ENCODE data around the gene IL6R. TPM values are rescaled to one million over a fixed set of nuclear protein-coding genes. Genes with fewer than 3 reads are reported as not detected.

Gene IL6R
- total and polyA plus RNA-seq, 2 donors, result 6.5 to 8.1 TPM

- H3K36me3 ChIP-seq (ENCODE audit: insufficient read depth), result no peaks in the 10 kb centered on the region
- H3K4me1 ChIP-seq (ENCODE audit: insufficient read depth), result peaks cover 1% of the 10 kb centered on the region
- peak; percentile 59 for DNase-seq (ENCODE audit: extremely low spot score)
- 37% methylated on average over 8 of the region's 8 CpGs for WGBS
- H3K27ac ChIP-seq (ENCODE audit: low read depth), result peak overlapping the region; percentile 76
- H3K4me3 ChIP-seq (ENCODE audit: low read depth, low read length), result no peak overlapping the region
These were observed 22.3 kb downstream of the IL6R start for GRCh38 chr1:154427173-154428139.

DNA sequence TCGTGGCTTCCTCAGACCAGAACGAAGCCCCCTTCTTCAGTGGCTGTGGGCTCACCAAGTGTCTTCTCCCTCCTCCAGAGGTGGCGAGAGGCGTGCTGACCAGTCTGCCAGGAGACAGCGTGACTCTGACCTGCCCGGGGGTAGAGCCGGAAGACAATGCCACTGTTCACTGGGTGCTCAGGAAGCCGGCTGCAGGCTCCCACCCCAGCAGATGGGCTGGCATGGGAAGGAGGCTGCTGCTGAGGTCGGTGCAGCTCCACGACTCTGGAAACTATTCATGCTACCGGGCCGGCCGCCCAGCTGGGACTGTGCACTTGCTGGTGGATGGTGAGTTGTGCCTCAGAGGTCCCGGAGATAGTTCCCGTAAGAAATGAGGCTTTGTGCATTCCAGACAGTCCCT lies 24.0 kb downstream of the IL6R start:
- DNase-seq (ENCODE audit: extremely low spot score), result no peak
- no peaks in the 10 kb centered on the region for H3K36me3 ChIP-seq (ENCODE audit: insufficient read depth)
- H3K4me1 ChIP-seq (ENCODE audit: insufficient read depth), result peaks cover 1% of the 10 kb centered on the region

DNA sequence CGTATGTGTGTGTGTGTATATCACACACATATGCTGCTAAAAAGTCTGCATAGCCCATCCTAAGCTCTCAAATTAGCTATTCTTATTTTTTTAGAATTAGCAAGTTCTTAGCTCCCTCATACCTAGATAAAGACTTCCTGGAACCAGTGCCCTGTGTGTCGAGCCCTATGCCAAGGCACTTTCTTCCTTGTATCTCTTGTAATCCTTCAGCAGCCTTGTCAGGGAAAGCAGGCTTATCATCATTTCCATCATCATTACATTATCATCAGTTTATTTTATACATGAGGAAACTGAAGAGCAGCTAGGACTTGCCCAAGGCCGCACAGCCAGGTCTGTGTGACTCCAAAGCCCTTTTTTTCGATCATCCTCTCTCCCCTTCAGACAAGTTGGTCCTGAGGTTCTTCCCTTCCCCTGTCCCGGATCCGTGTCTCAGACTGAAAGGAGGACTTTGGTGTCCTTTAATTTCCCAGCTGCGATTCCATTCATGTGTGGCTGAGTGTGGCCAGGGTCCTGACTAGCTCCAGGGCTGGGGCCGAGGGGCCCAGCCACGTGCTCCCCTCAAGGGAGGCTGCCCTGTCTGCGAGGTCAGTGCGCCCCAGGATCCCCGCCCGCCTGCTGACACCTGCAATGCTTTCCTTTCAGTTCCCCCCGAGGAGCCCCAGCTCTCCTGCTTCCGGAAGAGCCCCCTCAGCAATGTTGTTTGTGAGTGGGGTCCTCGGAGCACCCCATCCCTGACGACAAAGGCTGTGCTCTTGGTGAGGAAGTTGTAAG lies 24.9 kb downstream of the IL6R start:
- no peaks in the 10 kb centered on the region for H3K36me3 ChIP-seq (ENCODE audit: insufficient read depth)
- H3K4me3 ChIP-seq (ENCODE audit: low read depth, low read length), result no peak overlapping the region
- DNase-seq (ENCODE audit: extremely low spot score), result no peak
- 87% methylated on average over 17 of the region's 17 CpGs for WGBS
- H3K4me1 ChIP-seq (ENCODE audit: insufficient read depth), result peaks cover 1% of the 10 kb centered on the region
- no peak overlapping the region for H3K27ac ChIP-seq (ENCODE audit: low read depth)

More for the DNA sequence above, 24.0 kb downstream of the IL6R start:
- Histone ChIP-seq H3K4me3 (ENCODE audit: low read depth, low read length) (no peak overlapping the region), H3K27ac (ENCODE audit: low read depth) (no peak overlapping the region)
- WGBS, result 90% methylated on average over 15 of the region's 15 CpGs

DNA sequence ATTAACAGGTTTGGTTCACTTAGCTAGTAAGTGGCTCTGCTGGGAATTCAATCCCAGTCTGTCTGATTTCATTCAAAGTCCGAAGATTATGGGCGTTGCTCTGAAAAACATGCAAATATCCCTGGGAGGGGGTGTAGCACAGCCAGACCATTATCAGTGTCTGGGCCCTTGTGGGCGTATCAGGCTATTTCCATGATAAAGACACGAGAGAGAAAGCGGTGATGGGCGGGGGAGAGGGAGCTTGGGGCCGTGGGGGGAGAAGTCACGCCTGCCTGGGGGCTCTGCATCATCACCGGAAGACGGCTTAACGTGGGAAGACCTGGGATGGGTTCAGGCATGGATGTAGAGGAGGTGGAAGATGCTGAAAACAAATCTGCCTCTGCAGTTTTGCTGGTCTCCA lies 25.8 kb downstream of the IL6R start:
- Histone ChIP-seq H3K4me1 (ENCODE audit: insufficient read depth) (peaks cover 1% of the 10 kb centered on the region), H3K36me3 (ENCODE audit: insufficient read depth) (no peaks in the 10 kb centered on the region), H3K27ac (ENCODE audit: low read depth) (no peak overlapping the region), H3K4me3 (ENCODE audit: low read depth, low read length) (no peak overlapping the region)
- WGBS, result 62% methylated on average over 11 of the region's 11 CpGs
- DNase-seq (ENCODE audit: extremely low spot score), result no peak

DNA sequence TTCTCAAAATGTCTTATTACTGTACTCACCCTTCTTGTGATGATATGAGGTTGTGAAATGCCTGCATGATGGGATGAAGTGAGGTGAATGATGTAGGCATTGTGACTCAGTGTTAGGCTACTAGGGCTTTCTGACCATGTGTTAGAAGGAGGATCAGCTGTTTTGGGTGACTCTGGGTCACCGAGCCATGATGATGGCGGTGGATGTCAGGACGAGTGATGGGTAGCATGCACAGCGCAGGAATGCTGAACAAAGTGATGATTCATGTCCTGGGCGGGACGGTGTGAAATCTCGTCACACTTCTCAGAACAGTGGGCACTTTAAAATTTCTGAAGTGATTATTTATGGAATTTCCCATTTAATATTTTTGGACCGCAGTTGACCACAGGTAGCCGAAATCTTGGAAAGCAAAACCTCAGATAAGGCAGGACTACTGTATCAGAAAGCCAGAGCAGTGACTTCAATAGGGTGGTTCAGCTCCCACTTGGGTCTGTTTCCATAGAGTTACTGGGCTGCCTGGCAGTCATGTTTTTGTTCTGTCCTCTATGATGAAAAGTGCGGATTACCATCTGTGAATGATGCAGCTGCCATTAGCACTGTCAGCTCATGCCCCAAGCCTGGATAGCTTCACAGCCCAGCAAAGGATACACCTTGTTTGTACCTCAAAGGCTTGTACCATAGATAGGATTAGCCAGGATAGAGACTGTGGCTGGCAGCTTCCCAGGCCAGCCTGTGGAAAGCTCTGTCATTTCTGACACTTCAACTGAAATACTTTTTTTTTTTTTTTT lies 26.6 kb downstream of the IL6R start:
- H3K27ac ChIP-seq (ENCODE audit: low read depth), result no peak overlapping the region
- peaks cover 1% of the 10 kb centered on the region for H3K4me1 ChIP-seq (ENCODE audit: insufficient read depth)
- H3K36me3 ChIP-seq (ENCODE audit: insufficient read depth), result no peaks in the 10 kb centered on the region
- H3K4me3 ChIP-seq (ENCODE audit: low read depth, low read length), result no peak overlapping the region
- 86% methylated on average over 10 of the region's 10 CpGs for WGBS
- DNase-seq (ENCODE audit: extremely low spot score), result no peak

DNA sequence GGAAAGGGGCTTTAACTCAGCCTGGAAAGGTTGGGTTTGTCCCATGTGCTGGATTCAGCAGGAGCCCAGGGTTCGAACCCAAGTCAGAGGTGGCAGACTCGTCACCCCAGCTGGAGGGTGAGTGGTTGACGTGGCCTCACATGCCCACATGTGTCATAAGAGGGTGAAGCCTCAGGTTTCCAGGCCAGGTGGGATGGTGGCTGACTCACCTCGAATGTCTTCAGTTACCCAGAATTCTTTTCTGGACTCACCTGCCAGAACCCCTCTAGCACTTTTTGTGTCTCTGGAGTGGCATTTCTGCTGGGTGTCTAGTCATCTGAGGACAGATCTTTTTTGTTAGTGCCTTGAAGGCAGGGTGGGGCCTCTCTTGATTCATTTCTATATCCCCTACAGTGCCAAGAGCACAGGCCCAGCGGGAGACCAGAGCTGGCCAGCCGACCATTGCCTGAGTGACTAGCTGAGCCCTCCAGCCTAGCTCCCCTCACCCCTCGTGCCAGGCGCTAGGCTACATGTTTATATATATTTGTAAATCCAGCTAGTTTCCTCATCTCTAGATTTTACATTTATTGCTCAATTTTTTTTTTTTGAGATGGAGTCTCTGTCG lies 28.1 kb downstream of the IL6R start:
- no peaks in the 10 kb centered on the region for H3K36me3 ChIP-seq (ENCODE audit: insufficient read depth)
- DNase-seq (ENCODE audit: extremely low spot score), result no peak
- 79% methylated on average over 9 of the region's 9 CpGs for WGBS
- H3K4me3 ChIP-seq (ENCODE audit: low read depth, low read length), result no peak overlapping the region
- no peak overlapping the region for H3K27ac ChIP-seq (ENCODE audit: low read depth)
- H3K4me1 ChIP-seq (ENCODE audit: insufficient read depth), result no peaks in the 10 kb centered on the region

- H3K36me3 ChIP-seq (ENCODE audit: insufficient read depth), result no peaks in the 10 kb centered on the region
- WGBS, result 27% methylated on average over 18 of the region's 18 CpGs
- H3K4me3 ChIP-seq (ENCODE audit: low read depth, low read length), result no peak overlapping the region
- DNase-seq (ENCODE audit: extremely low spot score), result no peak
- no peaks in the 10 kb centered on the region for H3K4me1 ChIP-seq (ENCODE audit: insufficient read depth)
- no peak overlapping the region for H3K27ac ChIP-seq (ENCODE audit: low read depth)
These were observed 29.4 kb downstream of the IL6R start for GRCh38 chr1:154434346-154435085.

- H3K4me3 ChIP-seq (ENCODE audit: low read depth, low read length), result no peak overlapping the region
- H3K27ac ChIP-seq (ENCODE audit: low read depth), result no peak overlapping the region
- DNase-seq (ENCODE audit: extremely low spot score), result no peak
- no peaks in the 10 kb centered on the region for H3K4me1 ChIP-seq (ENCODE audit: insufficient read depth)
- WGBS, result 95% methylated on average over 15 of the region's 15 CpGs
- no peaks in the 10 kb centered on the region for H3K36me3 ChIP-seq (ENCODE audit: insufficient read depth)
These were observed 30.6 kb downstream of the IL6R start for GRCh38 chr1:154435599-154436200.

DNA sequence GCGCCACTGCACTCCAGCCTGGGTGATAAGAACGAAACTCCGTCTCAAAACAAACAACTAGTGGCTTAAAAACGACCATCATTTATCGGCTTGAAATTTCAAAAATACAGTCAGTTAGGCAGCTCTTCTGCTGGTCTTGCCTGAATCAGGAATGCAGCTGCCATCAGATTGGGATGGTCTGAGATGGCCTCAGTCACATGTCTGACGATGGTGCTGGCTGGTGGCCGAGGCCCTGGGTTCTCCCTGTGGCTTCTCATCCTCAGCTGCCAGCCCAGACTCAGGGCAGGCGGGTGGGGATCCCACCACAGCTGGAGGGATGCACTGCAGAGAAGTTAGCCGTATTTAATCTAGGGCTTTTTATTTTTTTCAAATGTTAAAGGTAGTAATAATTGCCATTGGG lies 31.3 kb downstream of the IL6R start:
- Histone ChIP-seq H3K27ac (ENCODE audit: low read depth) (no peak overlapping the region), H3K4me1 (ENCODE audit: insufficient read depth) (no peaks in the 10 kb centered on the region), H3K4me3 (ENCODE audit: low read depth, low read length) (no peak overlapping the region), H3K36me3 (ENCODE audit: insufficient read depth) (no peaks in the 10 kb centered on the region)
- 85% methylated on average over 9 of the region's 9 CpGs for WGBS
- DNase-seq (ENCODE audit: extremely low spot score), result no peak

GRCh38 chr1:154440036-154440804 lies 35.1 kb downstream of the IL6R start:
- Histone ChIP-seq H3K36me3 (ENCODE audit: insufficient read depth) (no peaks in the 10 kb centered on the region), H3K4me1 (ENCODE audit: insufficient read depth) (no peaks in the 10 kb centered on the region), H3K4me3 (ENCODE audit: low read depth, low read length) (no peak overlapping the region), H3K27ac (ENCODE audit: low read depth) (no peak overlapping the region)
- DNase-seq (ENCODE audit: extremely low spot score), result no peak
- WGBS, result 89% methylated on average over 6 of the region's 6 CpGs

DNA sequence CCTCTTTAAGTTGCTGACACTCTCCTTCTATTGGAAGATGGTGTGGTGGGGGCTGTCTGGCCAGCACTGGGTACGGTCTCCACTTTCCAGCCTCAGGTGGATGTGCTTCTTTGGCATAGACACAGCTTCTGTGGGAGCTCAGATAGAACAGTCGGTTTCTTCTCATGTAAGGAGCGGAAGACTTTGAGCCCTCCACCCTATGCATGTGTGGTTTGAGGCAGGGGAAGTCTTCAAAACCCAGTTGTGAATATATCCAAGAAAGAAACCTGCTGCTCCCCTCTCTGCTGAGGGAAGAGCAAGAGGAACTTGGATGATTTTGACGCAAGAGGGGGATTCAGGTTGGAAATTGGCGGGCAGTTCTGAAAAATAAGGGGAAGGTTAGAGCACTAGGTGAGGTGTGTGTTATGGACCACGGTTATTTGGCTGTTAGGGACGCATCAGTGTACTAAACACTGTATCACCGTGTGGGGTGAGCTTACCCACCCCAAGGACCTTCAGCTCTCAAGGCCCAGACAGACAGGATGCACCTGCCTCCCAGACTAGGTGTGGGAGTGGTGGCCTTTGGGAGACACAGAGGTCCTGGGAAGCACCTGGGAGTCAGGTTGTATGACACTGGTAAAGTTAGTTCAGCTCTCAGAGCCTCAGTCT lies 36.2 kb downstream of the IL6R start:
- Histone ChIP-seq H3K4me3 (ENCODE audit: low read depth, low read length) (no peak overlapping the region), H3K4me1 (ENCODE audit: insufficient read depth) (no peaks in the 10 kb centered on the region), H3K36me3 (ENCODE audit: insufficient read depth) (no peaks in the 10 kb centered on the region), H3K27ac (ENCODE audit: low read depth) (no peak overlapping the region)
- WGBS, result 92% methylated on average over 8 of the region's 8 CpGs
- DNase-seq (ENCODE audit: extremely low spot score), result no peak
